Endothelial cell of umbilical vein (primary cell): ENCODE data around the gene GGA1.

ENCODE experiments used
- EZH2 ChIP-seq: IDR thresholded peaks from 2 replicates; pipeline ENCODE4 v1.6.1; 2012; ENCODE audit warnings: borderline replicate concordance, low read depth, mild to moderate bottlenecking, moderate library complexity, low read length, inconsistent platforms; ENCODE audit not compliant: severe bottlenecking
- FOS ChIP-seq: IDR thresholded peaks from 2 replicates; pipeline ENCODE4 v1.6.1; 2011; ENCODE audit warnings: mild to moderate bottlenecking, low read length, moderate library complexity, borderline replicate concordance; ENCODE audit not compliant: insufficient read depth
- POLR2A ChIP-seq: IDR thresholded peaks from 2 replicates; pipeline ENCODE4 v1.6.1; 2012; ENCODE audit warnings: low read depth, mild to moderate bottlenecking, control low read depth, low read length
- TF ChIP-seq, protein P1 (sequence below), 2 donors: IDR thresholded peaks; 1 replicate in 1 of 2; 2 replicates in 1 of 2; pipeline ENCODE4 v1.5.1; 2011; ENCODE audit warnings: low read length in 2 of 2, mild to moderate bottlenecking in 2 of 2, moderate library complexity in 2 of 2, control low read depth in 1 of 2, inconsistent platforms in 1 of 2, low read depth in 1 of 2; ENCODE audit not compliant: insufficient read depth in 1 of 2; ENCODE audit errors: extremely low read depth in 1 of 2

- no peak for TF ChIP-seq FOS
- TF ChIP-seq POLR2A = no peak
- TF ChIP-seq, protein P1, sequence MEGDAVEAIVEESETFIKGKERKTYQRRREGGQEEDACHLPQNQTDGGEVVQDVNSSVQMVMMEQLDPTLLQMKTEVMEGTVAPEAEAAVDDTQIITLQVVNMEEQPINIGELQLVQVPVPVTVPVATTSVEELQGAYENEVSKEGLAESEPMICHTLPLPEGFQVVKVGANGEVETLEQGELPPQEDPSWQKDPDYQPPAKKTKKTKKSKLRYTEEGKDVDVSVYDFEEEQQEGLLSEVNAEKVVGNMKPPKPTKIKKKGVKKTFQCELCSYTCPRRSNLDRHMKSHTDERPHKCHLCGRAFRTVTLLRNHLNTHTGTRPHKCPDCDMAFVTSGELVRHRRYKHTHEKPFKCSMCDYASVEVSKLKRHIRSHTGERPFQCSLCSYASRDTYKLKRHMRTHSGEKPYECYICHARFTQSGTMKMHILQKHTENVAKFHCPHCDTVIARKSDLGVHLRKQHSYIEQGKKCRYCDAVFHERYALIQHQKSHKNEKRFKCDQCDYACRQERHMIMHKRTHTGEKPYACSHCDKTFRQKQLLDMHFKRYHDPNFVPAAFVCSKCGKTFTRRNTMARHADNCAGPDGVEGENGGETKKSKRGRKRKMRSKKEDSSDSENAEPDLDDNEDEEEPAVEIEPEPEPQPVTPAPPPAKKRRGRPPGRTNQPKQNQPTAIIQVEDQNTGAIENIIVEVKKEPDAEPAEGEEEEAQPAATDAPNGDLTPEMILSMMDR (IDR thresholded peaks at IDR 0.05; ENCODE audit: extremely low read depth in 1 of 2, insufficient read depth in 1 of 2, low read depth in 1 of 2, low read length in 2 of 2) = no peak
- no peak for TF ChIP-seq EZH2
Measured at GRCh38 chr22:37627121-37627520, 18.5 kb downstream of the GGA1 start.
